Tibial nerve (tissue), 4 donors: ENCODE results near the gene ASH1L. TPM values are rescaled to one million over a fixed set of nuclear protein-coding genes. Genes with fewer than 3 reads are reported as not detected.
"Not testable (repeated sequence)": the region's sequence is repeated elsewhere in the genome, so short reads cannot be mapped to it uniquely, and the experiment has no call there.

Experiments
- DNase-seq, 2 donors: peaks; one replicate each; pipeline ENCODE4 v3.0.0-alpha.2; 2019; ENCODE audit warnings: low spot score in 2 of 2
- H3K27ac ChIP-seq, 4 donors: fragments of 200-600 bp; sonication (generic) in 3 of 4; one replicate each; pipeline ENCODE4 v1.5.1; 2017 to 2019; ENCODE audit warnings: mild to moderate bottlenecking in 1 of 4
- H3K27me3 ChIP-seq, 2 donors: fragments of 200-600 bp; sonication (generic) in 1 of 2; one replicate each; pipeline versions ENCODE4 v1.5.1 to v1.6.0; 2017 to 2019
- H3K36me3 ChIP-seq, 3 donors: fragments of 200-600 bp; sonication (generic); one replicate each; pipeline ENCODE4 v1.5.1; 2018 to 2019
- H3K4me1 ChIP-seq, 4 donors: fragments of 200-600 bp; sonication (generic) in 3 of 4; one replicate each; pipeline ENCODE4 v1.5.1; 2017 to 2019
- H3K4me3 ChIP-seq, 4 donors: fragments of 200-600 bp; sonication (generic) in 3 of 4; one replicate each; pipeline ENCODE4 v1.5.1; 2017 to 2019; ENCODE audit warnings: mild to moderate bottlenecking in 1 of 4, moderate library complexity in 1 of 4
- H3K9me3 ChIP-seq, 4 donors: fragments of 200-600 bp; sonication (generic) in 3 of 4; one replicate each; pipeline ENCODE4 v1.5.1; 2017 to 2019
- EP300 ChIP-seq, 2 donors: sonication (generic); formaldehyde crosslinking; IDR thresholded peaks; one replicate each; pipeline ENCODE4 v1.6.1; 2017; ENCODE audit warnings: antibody characterized with exemption in 2 of 2, mild to moderate bottlenecking in 1 of 2
- POLR2A ChIP-seq, 2 donors: fragments of 450-650 bp; IDR thresholded peaks; one replicate each; pipeline ENCODE4 v1.6.1; 2017; ENCODE audit warnings: antibody characterized with exemption in 2 of 2, mild to moderate bottlenecking in 2 of 2, moderate library complexity in 2 of 2
- WGBS, 2 donors: methylation state at CpG; one replicate each; pipeline ENCODE4 v1.1.5; 2018; 5-methylcytosine and 5-hydroxymethylcytosine counted together
- total RNA-seq, 4 donors: library from RNA; depleted of rRNA; stranded (reverse); fragments of >200 nt; gene quantifications; one replicate each; pipeline ENCODE4 v1.1.0, GENCODE V29; 2016
- TF ChIP-seq, protein P1 (sequence below), 5 experiments: fragments of 200-600 bp in 3 of 5; fragments of 450-650 bp in 2 of 5; sonication (generic) in 3 of 5; IDR thresholded peaks; one replicate each; pipeline ENCODE4 v1.5.1; 2016 to 2019; ENCODE audit warnings: antibody characterized with exemption in 5 of 5, mild to moderate bottlenecking in 3 of 5, moderate library complexity in 2 of 5

Gene ASH1L
- total RNA-seq, 4 donors from 2014 or later: 73.7 to 99.6 (median 85.9) TPM

DNA sequence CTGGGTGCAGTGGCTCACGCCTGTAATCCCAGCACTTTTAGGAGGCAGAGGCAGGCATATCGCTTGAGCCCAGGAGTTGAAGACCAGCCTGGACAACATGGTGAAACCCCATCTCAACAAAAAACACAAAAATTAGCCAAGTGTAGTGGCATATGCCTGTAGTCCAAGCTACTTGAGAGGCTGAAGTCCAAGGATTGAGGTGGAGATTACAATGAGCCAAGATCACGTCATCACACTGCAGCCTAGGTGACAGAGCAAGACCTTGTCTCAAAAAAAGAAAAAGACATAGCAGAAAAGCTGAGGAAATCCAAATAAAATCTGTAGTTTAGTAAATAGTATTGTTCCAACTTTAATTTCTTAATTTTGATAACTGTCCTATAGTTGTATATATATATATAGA, 11.5 kb upstream of the ASH1L start:
- Histone ChIP-seq H3K4me1 (no peaks in the 10 kb centered on the region), H3K36me3 (peaks cover 0 to 8% (median 0%) of the 10 kb centered on the region in 3 donors), H3K4me3 (no peak overlapping the region), H3K9me3 (no peaks in the 10 kb centered on the region), H3K27me3 (no peaks in the 10 kb centered on the region), H3K27ac (no peak overlapping the region)
- 89 to 96% methylated on average over 3 of the region's 3 CpGs for WGBS, 2 donors
- DNase-seq: no peak
- TF ChIP-seq, protein P1, sequence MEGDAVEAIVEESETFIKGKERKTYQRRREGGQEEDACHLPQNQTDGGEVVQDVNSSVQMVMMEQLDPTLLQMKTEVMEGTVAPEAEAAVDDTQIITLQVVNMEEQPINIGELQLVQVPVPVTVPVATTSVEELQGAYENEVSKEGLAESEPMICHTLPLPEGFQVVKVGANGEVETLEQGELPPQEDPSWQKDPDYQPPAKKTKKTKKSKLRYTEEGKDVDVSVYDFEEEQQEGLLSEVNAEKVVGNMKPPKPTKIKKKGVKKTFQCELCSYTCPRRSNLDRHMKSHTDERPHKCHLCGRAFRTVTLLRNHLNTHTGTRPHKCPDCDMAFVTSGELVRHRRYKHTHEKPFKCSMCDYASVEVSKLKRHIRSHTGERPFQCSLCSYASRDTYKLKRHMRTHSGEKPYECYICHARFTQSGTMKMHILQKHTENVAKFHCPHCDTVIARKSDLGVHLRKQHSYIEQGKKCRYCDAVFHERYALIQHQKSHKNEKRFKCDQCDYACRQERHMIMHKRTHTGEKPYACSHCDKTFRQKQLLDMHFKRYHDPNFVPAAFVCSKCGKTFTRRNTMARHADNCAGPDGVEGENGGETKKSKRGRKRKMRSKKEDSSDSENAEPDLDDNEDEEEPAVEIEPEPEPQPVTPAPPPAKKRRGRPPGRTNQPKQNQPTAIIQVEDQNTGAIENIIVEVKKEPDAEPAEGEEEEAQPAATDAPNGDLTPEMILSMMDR (IDR thresholded peaks at IDR 0.05): no peak
- TF ChIP-seq EP300 (IDR thresholded peaks at IDR 0.05) (no peak), POLR2A (IDR thresholded peaks at IDR 0.05) (no peak)

DNA sequence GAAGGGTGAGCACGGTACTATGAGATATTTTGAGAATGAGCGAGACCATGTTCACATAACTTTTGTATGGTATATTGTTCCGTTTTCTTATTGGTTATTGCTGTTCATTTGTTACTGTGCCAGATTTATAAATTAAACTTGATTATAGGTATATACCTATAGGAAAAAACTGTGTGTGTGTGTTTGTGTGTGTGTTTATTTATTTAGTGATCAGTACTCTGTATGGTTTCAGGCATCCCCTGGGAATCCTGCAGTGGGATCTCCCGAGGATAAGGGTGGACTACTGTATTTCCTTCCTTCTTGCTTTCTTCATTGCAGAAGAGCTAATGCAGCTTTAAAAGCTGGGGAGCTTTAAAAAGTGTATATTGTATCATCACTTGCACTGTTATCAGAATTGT, 8.0 kb upstream of the ASH1L start:
- no peak for DNase-seq
- Histone ChIP-seq H3K27ac (no peak overlapping the region), H3K27me3 (no peaks in the 10 kb centered on the region), H3K4me3 (no peak overlapping the region), H3K9me3 (no peaks in the 10 kb centered on the region), H3K4me1 (no peaks in the 10 kb centered on the region), H3K36me3 (peaks cover 0 to 14% (median 0%) of the 10 kb centered on the region in 3 donors)
- TF ChIP-seq, protein P1 (IDR thresholded peaks at IDR 0.05): no peak
- no peak for TF ChIP-seq POLR2A (IDR thresholded peaks at IDR 0.05)
- no peak for TF ChIP-seq EP300 (IDR thresholded peaks at IDR 0.05)
- WGBS, 2 donors: 84 to 85% methylated on average over 4 of the region's 4 CpGs

DNA sequence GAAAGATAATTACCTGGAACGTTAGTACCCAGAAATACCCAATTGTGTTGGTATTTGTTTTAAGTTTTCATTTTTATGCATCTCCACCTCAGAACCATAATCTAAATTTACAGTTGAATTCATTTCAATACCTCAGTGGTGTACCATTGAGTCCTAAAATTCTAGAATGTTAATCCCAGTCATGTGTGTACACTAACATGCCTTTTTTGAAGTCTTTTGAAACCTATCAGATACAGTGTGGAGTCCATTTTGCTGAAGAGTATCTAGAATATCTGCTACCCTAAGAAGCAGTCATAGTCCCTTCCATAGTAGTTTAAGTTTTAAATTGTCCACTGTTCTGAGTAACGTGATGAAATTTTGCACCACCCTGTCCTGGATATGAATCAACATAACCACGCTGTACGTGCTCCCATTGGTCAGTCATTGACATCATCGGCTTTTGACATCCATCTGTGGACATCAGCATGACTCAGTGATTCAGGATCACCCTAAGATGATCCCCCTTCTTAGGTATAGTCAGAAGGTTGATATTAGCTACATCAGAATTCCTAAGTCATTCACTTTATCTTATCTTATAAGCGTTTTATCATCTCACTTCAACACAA, 7.5 kb upstream of the ASH1L start:
- peaks cover 0 to under 1% (median under 1%) of the 10 kb centered on the region in 4 donors for H3K4me1 ChIP-seq

DNA sequence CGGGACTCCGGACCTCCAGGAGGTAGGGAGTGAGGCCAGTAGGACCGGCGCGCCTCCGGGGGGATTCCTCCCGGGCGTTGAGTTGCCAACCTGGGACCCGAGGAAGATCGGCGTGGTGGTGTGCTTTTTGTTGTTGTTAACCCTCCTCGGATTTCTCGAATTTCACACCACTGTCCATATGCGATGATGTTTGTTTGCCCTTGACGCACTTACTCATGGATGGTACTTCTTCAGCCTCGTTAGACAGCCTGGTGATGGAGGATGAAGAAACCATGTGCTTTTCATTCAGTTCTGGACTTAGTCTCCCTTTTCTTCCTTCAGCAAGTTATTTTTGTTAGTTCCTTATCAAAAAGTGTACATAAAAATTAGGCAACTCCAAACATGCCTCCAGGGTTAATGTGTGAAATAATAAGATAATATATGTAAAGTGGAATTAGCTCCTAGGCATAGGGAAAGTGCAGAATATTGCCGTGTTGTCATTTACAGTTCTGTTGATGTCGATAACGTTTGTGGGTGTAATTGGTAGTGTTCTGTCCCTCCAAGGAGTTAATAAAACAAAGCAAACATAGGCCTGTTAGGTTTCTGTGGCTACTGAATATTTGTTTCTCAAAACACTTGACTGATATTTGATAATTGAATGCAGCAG, 897 bp upstream of the ASH1L start:
- not testable (repeated sequence) for H3K36me3 ChIP-seq, H3K27me3 ChIP-seq, H3K9me3 ChIP-seq, DNase-seq
- peak overlapping the region; percentile 95 to 98 (median 97) for H3K27ac ChIP-seq
- H3K4me1 ChIP-seq: peaks cover 0 to 36% (median 19%) of the 10 kb centered on the region in 4 donors
- 1% methylated on average over 16 to 19 of the region's 19 CpGs for WGBS, 2 donors
- peak overlapping the region; percentile 87 to 99 (median 94) for H3K4me3 ChIP-seq

More for the DNA sequence above, 7.5 kb upstream of the ASH1L start:
- Histone ChIP-seq H3K27ac (no peak overlapping the region), H3K4me3 (no peak overlapping the region), H3K9me3 (no peaks in the 10 kb centered on the region), H3K27me3 (no peaks in the 10 kb centered on the region), H3K36me3 (peaks cover 0 to 14% (median 0%) of the 10 kb centered on the region in 3 donors)
- 87 to 92% methylated on average over 6 of the region's 6 CpGs for WGBS, 2 donors
- DNase-seq: no peak
- TF ChIP-seq, protein P1 (IDR thresholded peaks at IDR 0.05): no peak
- TF ChIP-seq EP300 (IDR thresholded peaks at IDR 0.05) (no peak), POLR2A (IDR thresholded peaks at IDR 0.05) (no peak)

DNA sequence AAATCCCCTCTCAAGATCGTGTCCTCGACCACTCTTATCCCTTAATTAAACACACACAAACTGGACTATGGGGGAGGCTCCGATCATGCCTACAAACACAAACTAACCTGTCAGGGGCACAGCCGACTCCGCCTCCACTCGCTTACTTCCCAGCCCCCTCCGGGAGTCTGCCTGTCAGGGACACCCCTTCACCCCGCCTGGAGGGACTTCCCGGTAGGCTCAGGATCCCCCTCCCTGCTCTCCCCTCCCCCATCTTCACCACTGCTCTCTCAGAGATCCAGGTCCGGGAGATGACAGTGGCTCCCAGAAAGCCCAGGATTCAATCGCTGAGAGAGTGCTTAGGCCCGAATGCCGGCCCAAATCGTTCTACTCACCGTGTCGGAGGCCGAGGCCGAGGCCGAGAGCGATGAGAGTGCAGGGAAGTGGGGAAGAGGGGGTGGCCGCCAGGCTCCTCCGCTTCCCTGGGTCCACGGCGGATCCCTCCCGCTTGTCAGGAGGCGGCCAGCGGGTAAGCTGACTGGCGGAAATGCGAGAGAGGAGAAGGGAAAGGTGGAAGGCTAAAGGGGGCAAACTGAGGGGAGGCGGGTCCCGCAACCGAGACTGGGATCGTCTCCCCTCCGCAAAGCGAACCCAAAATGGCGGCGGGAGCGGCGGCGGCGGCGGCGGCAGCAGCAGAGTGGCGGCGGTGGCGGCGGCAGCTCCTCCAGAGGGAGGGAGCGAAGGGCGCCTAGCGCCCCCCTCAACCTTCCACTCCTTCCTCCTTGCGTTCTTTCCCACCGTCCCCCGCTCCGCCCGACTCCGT, 623 bp downstream of the ASH1L start:
- Histone ChIP-seq H3K27ac (peak overlapping the region; percentile 95 to 98 (median 97)), H3K4me3 (peak overlapping the region; percentile 87 to 99 (median 94)), H3K4me1 (peaks cover 2 to 48% (median 23%) of the 10 kb centered on the region in 4 donors)
- not testable (repeated sequence) for H3K36me3 ChIP-seq, H3K9me3 ChIP-seq, H3K27me3 ChIP-seq
- 0 to 1% methylated on average over 34 to 45 of the region's 56 CpGs for WGBS, 2 donors
- TF ChIP-seq EP300 (IDR thresholded peaks at IDR 0.05): peak in 1 of 2 donors; percentile 12
- DNase-seq: peak in 1 of 2 donors; percentile 8

DNA sequence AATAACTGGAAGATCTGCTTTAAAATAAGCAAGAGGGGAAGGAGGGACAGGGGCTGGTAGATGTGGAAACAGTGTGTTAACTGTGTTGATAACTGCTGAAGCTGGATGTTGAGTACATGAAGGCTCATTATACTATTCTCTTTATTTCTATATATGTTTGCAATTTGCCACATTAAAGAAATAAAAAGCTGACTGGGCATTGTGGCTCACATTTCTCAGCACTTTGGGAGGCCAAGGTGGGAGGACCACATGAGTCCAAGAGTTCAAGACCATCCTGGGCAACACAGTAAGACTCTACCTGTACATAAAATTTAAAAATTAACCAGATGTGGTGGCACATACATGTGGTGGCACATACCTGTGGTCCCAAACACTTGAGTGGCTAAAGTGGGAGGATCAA, 6.7 kb downstream of the ASH1L start:
- H3K36me3 ChIP-seq: peaks cover 0 to 29% (median 0%) of the 10 kb centered on the region in 3 donors
- H3K27me3 ChIP-seq: no peaks in the 10 kb centered on the region
- H3K9me3 ChIP-seq: no peaks in the 10 kb centered on the region
- no peak overlapping the region for H3K4me3 ChIP-seq
- no peak for TF ChIP-seq EP300 (IDR thresholded peaks at IDR 0.05)
- no peak for TF ChIP-seq POLR2A (IDR thresholded peaks at IDR 0.05)
- TF ChIP-seq, protein P1 (IDR thresholded peaks at IDR 0.05): no peak
- peaks cover 2 to 51% (median 11%) of the 10 kb centered on the region in 4 donors for H3K4me1 ChIP-seq
- H3K27ac ChIP-seq: no peak overlapping the region
- DNase-seq: no peak
